HCT116 (cell line): ENCODE results near the gene C19orf25. TPM values are rescaled to one million over a fixed set of nuclear protein-coding genes. Genes with fewer than 3 reads are reported as not detected.
A peak's percentile ranks its signal among the peaks of the same experiment; 100 is the strongest.

ENCODE experiments used
- ATAC-seq: fragments of 200-7000 bp; cut with Tn5 transposase; 2 replicates; pipeline ENCODE4 v1.9.1; 2020; ENCODE audit warnings: mild to moderate bottlenecking, moderate library complexity
- BruUV-seq: library from RNA; stranded (reverse); fragments of 400-500 nt; replicated peaks from 2 replicates; lab custom pipeline; 2021; lab: Mats Ljungman, UMichigan
- CTCF ChIA-PET: fragments of 300-600 bp; sonication (Branson Sonifier 250); formaldehyde crosslinking; loops from one replicate; lab custom pipeline; 2021; ENCODE audit warnings: antibody characterized with exemption; lab: Charles Lee
- POLR2A ChIA-PET: fragments of 300-600, 350-600 bp; sonication (Branson Sonifier 250); formaldehyde crosslinking; loops from one replicate; lab custom pipeline; 2021; ENCODE audit warnings: antibody characterized with exemption; lab: Charles Lee
- RAD21 ChIA-PET, 2 experiments: fragments of 300-600 bp; sonication (Branson Sonifier 250); formaldehyde crosslinking; loops; one replicate each; lab custom pipeline; 2023; ENCODE audit warnings: low total read pairs in 2 of 2; ENCODE audit not compliant: uncharacterized antibody in 2 of 2, unreplicated experiment in 2 of 2, low non-redundant PET in 1 of 2; lab: Charles Lee
- DNase-seq: peaks from one replicate; pipeline ENCODE4 v3.0.0-alpha.2; 2010; ENCODE audit warnings: low read depth, low spot score
- H2AFZ ChIP-seq: fragments of 200-600 bp; shearing (Covaris generic), sonication (generic); 2 replicates; pipeline ENCODE4 v1.6.1; 2017; ENCODE audit warnings: low read depth, mixed run types, mixed read lengths, antibody characterized with exemption, low read length; ENCODE audit not compliant: poor library complexity, severe bottlenecking
- H3K27ac ChIP-seq: 2 replicates; pipeline ENCODE4 v1.5.1; 2012; ENCODE audit warnings: low read depth, low read length
- H3K27me3 ChIP-seq: fragments of 200-600 bp; sonication (generic); 2 replicates; pipeline ENCODE4 v1.6.1; 2016; ENCODE audit warnings: mixed run types, low read length, mixed read lengths; ENCODE audit not compliant: insufficient read depth
- H3K36me3 ChIP-seq, 2 experiments: fragments of 200-500 bp in 1 of 2; fragments of 200-600 bp in 1 of 2; sonication (Bioruptor generic) in 1 of 2; sonication (generic) in 1 of 2; 2 replicates each; pipeline versions ENCODE4 v1.5.1 to v1.6.1; 2014 to 2016; ENCODE audit warnings: low read length in 2 of 2, inconsistent platforms in 1 of 2, mixed read lengths in 1 of 2, mixed run types in 1 of 2; ENCODE audit not compliant: insufficient read depth in 2 of 2, control insufficient read depth in 1 of 2
- H3K4me1 ChIP-seq, 2 experiments: fragments of 200-600 bp in 1 of 2; sonication (generic) in 1 of 2; 2 replicates each; pipeline versions ENCODE4 v1.5.1 to v1.6.1; 2012 to 2017; ENCODE audit warnings: low read length in 2 of 2, inconsistent platforms in 1 of 2, mild to moderate bottlenecking in 1 of 2, mixed read lengths in 1 of 2, mixed run types in 1 of 2, moderate library complexity in 1 of 2; ENCODE audit not compliant: insufficient read depth in 2 of 2, control insufficient read depth in 1 of 2
- H3K4me2 ChIP-seq: fragments of 200-600 bp; sonication (generic); 2 replicates; pipeline ENCODE4 v1.6.1; 2017; ENCODE audit warnings: mixed run types, low read length, mixed read lengths
- H3K4me3 ChIP-seq, 2 experiments: fragments of 200-600 bp in 1 of 2; sonication (generic) in 1 of 2; replicated peaks in 1 of 2; 2 replicates each; pipeline ENCODE4 v1.5.1; 2011 to 2016; ENCODE audit warnings: low read length in 2 of 2, control low read depth in 1 of 2, low read depth in 1 of 2, mild to moderate bottlenecking in 1 of 2, mixed read lengths in 1 of 2, mixed run types in 1 of 2
- H3K79me2 ChIP-seq: fragments of 200-600 bp; sonication (generic); 2 replicates; pipeline ENCODE4 v1.6.1; 2017; ENCODE audit warnings: mild to moderate bottlenecking, mixed run types, low read length, moderate library complexity, mixed read lengths; ENCODE audit not compliant: insufficient read depth
- H3K9ac ChIP-seq: fragments of 200-600 bp; sonication (generic); 2 replicates; pipeline ENCODE4 v1.6.1; 2016; ENCODE audit warnings: low read length, mixed read lengths
- H3K9me2 ChIP-seq: fragments of 200-600 bp; sonication (generic), shearing (Covaris generic); 2 replicates; pipeline ENCODE4 v1.6.1; 2017; ENCODE audit warnings: mixed run types, mild to moderate bottlenecking, moderate library complexity; ENCODE audit not compliant: insufficient read depth
- H3K9me3 ChIP-seq, 2 experiments: fragments of 200-500 bp in 1 of 2; fragments of 200-600 bp in 1 of 2; sonication (Bioruptor generic) in 1 of 2; sonication (generic) in 1 of 2; 2 replicates each; pipeline ENCODE4 v1.6.1; 2014 to 2017; ENCODE audit warnings: low read length in 2 of 2, mixed read lengths in 2 of 2, inconsistent platforms in 1 of 2, low read depth in 1 of 2, mild to moderate bottlenecking in 1 of 2, mixed run types in 1 of 2, moderate library complexity in 1 of 2; ENCODE audit not compliant: control insufficient read depth in 1 of 2, insufficient read depth in 1 of 2
- H4K20me1 ChIP-seq: fragments of 200-600 bp; sonication (generic), shearing (Covaris generic); 2 replicates; pipeline ENCODE4 v1.6.1; 2017; ENCODE audit warnings: mixed run types, mild to moderate bottlenecking, moderate library complexity; ENCODE audit not compliant: insufficient read depth
- ELF1 ChIP-seq: IDR thresholded peaks from 2 replicates; pipeline ENCODE4 v1.6.1; 2012; ENCODE audit warnings: low read depth, borderline replicate concordance
- POLR2A ChIP-seq: IDR thresholded peaks from 2 replicates; pipeline ENCODE4 v1.7.0; 2011; ENCODE audit warnings: borderline replicate concordance; ENCODE audit not compliant: insufficient read depth, insufficient read length; ENCODE audit errors: extremely low read depth
- POLR2AphosphoS5 ChIP-seq: IDR thresholded peaks from 2 replicates; pipeline ENCODE4 v1.6.1; 2011; ENCODE audit warnings: mild to moderate bottlenecking, low read depth, low read length, moderate library complexity
- TCF7L2 ChIP-seq: IDR thresholded peaks from 2 replicates; pipeline ENCODE4 v1.7.0; 2011; ENCODE audit warnings: borderline replicate concordance, inconsistent platforms; ENCODE audit not compliant: insufficient read depth, insufficient read length; ENCODE audit errors: extremely low read depth
- ZFX ChIP-seq: fragments of 450-650 bp; IDR thresholded peaks from 2 replicates; pipeline ENCODE4 v1.6.1; 2017
- intact Hi-C: fragments of 100-400 bp; cut with micrococcal nuclease; formaldehyde crosslinking; loops from 2 replicates; pipeline ENCODE4 v1.10.0; 2022
- total RNA-seq: library from RNA; stranded (reverse); gene quantifications from one replicate; pipeline ENCODE4 v1.2.1, GENCODE V29; 2021; ENCODE audit not compliant: unreplicated experiment
- TF ChIP-seq, protein P1 (sequence below): IDR thresholded peaks from 2 replicates; pipeline ENCODE4 v1.6.1; 2012

C19orf25 gene
- total RNA-seq, 1 experiment from 2014 or later: 48.8 TPM

GRCh38 chr19:1512671-1513498 lies 33.9 kb upstream of the C19orf25 start, which contains the start of gene ADAMTSL5:
ADAMTSL5 (minus strand) TSS chr19:1513019; CDS start chr19:1510943, 2,076 bp downstream.
- Histone ChIP-seq H3K9ac (peak within 1 kb of the TSS; percentile 81), H3K36me3 (no peaks in the 10 kb centered on the region), H3K27ac (peak within 1 kb of the TSS; percentile 80), H3K9me3 (no peaks in the 10 kb centered on the region), H3K9me2 (no peaks in the 10 kb centered on the region), H3K4me3 (peak within 1 kb of the TSS; percentile 94 to 98), H2AFZ (no peak within 1 kb of the TSS), H3K27me3 (no peaks in the 10 kb centered on the region), H3K79me2 (peaks cover 10% of the 10 kb centered on the region; the same call in 1 of the 2 replicates), H3K4me2 (peak within 1 kb of the TSS; percentile 97), H4K20me1 (no peaks in the 10 kb centered on the region), H3K4me1 (peaks cover 26 to 60% of the 10 kb centered on the region in 2 experiments)
- intact Hi-C loops: no loop called here
- DNase-seq: no peak
- TF ChIP-seq ELF1 (no peak), POLR2AphosphoS5 (peak; percentile 88), POLR2A (peak; percentile 67), TCF7L2 (peak; percentile 21), ZFX (peak; percentile 45; the same call in 1 of the 2 replicates)
- TF ChIP-seq, protein P1, sequence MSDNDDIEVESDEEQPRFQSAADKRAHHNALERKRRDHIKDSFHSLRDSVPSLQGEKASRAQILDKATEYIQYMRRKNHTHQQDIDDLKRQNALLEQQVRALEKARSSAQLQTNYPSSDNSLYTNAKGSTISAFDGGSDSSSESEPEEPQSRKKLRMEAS: 0 out of 2 replicates have a peak, but pooled peaks have one; percentile 22
- peak; percentile 77 for ATAC-seq
- POLR2A ChIA-PET: no interaction called here
- CTCF ChIA-PET: no interaction called here
- BruUV-seq: TSS peak; percentile 67
- RAD21 ChIA-PET: no interaction called here
